ENCODE data around the gene BCAP31.

DNA sequence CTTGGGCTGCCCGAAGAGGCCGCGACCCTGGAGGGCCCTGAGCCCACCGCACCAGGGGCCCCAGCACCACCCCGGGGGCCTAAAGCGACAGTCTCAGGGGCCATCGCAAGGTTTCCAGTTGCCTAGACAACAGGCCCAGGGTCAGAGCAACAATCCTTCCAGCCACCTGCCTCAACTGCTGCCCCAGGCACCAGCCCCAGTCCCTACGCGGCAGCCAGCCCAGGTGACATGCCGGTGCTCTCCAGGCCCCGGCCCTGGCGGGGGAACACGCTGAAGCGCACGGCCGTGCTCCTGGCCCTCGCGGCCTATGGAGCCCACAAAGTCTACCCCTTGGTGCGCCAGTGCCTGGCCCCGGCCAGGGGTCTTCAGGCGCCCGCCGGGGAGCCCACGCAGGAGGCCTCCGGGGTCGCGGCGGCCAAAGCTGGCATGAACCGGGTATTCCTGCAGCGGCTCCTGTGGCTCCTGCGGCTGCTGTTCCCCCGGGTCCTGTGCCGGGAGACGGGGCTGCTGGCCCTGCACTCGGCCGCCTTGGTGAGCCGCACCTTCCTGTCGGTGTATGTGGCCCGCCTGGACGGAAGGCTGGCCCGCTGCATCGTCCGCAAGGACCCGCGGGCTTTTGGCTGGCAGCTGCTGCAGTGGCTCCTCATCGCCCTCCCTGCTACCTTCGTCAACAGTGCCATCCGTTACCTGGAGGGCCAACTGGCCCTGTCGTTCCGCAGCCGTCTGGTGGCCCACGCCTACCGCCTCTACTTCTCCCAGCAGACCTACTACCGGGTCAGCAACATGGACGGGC is 1.0 kb upstream of the BCAP31 start:
- TF ChIP-seq, protein P1, sequence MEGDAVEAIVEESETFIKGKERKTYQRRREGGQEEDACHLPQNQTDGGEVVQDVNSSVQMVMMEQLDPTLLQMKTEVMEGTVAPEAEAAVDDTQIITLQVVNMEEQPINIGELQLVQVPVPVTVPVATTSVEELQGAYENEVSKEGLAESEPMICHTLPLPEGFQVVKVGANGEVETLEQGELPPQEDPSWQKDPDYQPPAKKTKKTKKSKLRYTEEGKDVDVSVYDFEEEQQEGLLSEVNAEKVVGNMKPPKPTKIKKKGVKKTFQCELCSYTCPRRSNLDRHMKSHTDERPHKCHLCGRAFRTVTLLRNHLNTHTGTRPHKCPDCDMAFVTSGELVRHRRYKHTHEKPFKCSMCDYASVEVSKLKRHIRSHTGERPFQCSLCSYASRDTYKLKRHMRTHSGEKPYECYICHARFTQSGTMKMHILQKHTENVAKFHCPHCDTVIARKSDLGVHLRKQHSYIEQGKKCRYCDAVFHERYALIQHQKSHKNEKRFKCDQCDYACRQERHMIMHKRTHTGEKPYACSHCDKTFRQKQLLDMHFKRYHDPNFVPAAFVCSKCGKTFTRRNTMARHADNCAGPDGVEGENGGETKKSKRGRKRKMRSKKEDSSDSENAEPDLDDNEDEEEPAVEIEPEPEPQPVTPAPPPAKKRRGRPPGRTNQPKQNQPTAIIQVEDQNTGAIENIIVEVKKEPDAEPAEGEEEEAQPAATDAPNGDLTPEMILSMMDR (conservative IDR thresholded peaks at IDR 0.05): no peak
- no peak for TF ChIP-seq ZFX (IDR thresholded peaks at IDR 0.05)
